ENCODE data around the gene UROS.
A peak's percentile ranks its signal among the peaks of the same experiment; 100 is the strongest.

UROS gene

DNA sequence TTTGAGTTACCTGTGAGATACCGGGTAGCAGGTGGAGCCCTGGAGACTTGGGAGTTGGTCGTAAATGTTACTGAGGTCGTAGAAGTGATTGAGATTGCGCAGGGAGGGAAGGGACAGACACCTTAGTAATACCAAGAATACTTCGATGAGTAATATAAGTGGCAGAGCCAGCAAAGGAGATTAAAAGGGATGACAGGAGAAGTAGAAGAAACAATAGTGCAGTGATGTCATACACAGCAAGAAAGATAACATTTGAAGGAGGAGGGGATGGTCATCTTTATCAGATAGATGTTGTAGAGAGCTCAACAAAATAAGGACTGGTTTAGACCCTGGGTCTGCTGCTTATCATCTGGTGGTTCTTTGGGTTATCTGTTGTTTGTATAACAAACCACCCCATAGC, 5.3 kb upstream of the UROS start:
- FAIRE-seq: no peak

GRCh38 chr10:125827133-125827532, 4.1 kb upstream of the UROS start:
- no peak for FAIRE-seq

DNA sequence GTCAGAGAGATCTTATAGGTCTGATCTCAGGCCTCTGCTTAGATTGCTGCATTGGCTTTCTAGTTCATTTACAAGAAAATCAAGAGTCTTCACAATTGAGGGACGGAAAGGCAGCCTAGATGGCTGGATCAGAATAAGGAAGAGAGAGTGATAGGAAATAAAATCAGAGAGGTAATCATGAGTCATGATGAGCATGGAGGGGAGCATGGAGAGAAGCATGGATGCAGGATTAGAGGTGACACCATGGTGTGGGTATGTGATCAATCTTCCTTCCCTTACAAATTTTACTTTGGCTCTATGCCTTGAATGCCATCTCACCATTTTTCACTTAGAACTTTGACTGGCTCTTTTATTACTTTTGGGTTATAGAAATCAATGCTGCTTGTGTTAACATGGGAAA, 1.7 kb upstream of the UROS start:
- no peak for FAIRE-seq

- FAIRE-seq: no peak
Measured at GRCh38 chr10:125823663-125824251, 699 bp upstream of the UROS start.

GRCh38 chr10:125820701-125821100, 2.4 kb downstream of the UROS start:
- no peak for FAIRE-seq

- no peak for FAIRE-seq
Measured at GRCh38 chr10:125817337-125817946, 5.6 kb downstream of the UROS start.

DNA sequence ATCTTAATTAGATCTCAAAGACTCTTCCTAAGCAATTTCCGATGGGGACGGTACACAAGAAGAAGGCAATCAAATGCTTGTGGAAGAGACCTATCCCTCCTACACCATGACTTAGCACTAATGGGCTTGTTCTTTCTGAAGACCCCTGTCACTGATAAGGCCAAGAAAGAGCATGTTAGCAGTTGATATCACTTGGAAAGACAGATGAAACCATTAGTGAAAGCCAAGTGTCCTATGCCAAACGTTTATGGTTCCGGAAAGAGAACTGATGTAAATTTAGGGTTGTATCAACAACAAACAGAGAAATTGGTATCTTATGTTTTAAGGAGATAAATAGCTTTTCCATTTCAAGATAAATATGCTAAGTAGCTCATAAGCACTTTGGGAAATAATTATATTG, 6.5 kb downstream of the UROS start:
- FAIRE-seq: no peak

DNA sequence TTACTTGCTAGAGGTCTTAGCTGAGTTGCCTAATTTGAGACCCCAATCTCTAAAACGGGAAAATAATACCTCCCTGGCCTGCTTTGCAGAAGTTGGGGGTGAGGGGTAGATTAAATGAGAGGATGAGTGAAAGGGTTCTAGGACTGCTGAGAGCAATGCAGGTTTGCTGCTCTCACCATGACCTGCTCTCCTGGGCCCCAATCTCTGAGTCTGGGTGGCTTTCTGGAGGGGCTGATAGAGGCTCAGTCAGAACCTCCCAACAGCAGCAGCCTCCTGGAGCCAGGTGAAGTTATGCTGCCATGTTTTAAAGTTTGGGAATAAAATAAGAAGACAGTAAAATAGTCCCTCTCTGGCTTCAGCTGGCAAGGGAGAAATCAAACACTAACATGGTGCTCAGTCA, 7.3 kb downstream of the UROS start:
- FAIRE-seq: no peak

- peak; percentile 79 for FAIRE-seq
Measured at GRCh38 chr10:125812128-125812750, 10.8 kb downstream of the UROS start.

GRCh38 chr10:125811251-125811650, 11.8 kb downstream of the UROS start:
- FAIRE-seq: no peak

DNA sequence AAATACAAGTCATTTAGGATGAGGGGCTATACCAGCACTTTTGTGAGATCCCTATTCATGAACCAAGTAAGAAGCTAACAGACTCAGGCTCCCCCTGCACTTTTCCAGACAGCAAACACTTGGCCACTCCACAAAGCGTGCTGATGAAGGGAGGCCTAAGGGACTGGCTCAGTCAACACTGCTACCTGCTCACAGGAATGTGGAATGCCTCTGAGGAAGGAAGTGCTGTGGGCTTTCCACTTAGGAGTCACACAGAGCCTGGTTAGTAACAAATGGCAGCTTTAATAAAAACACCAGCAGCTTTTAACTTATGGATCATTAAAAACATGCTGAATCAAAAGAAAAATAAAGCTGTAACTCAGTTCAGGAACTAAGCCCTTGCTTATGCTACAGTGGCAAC, 15.0 kb downstream of the UROS start:
- FAIRE-seq: no peak

DNA sequence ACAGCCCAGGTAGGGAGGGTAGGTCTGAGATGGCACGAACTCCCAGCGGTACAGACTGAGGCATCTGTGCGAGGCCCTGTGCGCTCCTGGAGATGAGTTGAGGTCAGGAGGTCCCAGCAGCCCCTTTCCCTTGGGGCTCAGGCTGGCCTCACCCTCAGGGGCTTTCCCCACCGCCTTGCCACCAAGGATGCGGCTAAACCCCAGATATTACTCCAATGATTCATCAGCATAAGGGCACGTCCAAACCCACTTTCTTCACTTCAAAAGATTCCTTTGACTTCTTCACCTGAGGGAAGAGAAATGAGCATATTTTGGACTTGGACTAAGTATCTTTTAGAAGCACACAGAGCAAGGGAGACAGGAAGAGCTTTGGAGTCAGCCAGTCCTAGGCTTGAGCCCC, 20.3 kb downstream of the UROS start:
- no peak for FAIRE-seq

GRCh38 chr10:125802131-125802530, 20.9 kb downstream of the UROS start:
- no peak for FAIRE-seq

GRCh38 chr10:125801574-125801973, 21.5 kb downstream of the UROS start:
- no peak for FAIRE-seq

- no peak for FAIRE-seq
Measured at GRCh38 chr10:125799451-125800182, 23.4 kb downstream of the UROS start.

DNA sequence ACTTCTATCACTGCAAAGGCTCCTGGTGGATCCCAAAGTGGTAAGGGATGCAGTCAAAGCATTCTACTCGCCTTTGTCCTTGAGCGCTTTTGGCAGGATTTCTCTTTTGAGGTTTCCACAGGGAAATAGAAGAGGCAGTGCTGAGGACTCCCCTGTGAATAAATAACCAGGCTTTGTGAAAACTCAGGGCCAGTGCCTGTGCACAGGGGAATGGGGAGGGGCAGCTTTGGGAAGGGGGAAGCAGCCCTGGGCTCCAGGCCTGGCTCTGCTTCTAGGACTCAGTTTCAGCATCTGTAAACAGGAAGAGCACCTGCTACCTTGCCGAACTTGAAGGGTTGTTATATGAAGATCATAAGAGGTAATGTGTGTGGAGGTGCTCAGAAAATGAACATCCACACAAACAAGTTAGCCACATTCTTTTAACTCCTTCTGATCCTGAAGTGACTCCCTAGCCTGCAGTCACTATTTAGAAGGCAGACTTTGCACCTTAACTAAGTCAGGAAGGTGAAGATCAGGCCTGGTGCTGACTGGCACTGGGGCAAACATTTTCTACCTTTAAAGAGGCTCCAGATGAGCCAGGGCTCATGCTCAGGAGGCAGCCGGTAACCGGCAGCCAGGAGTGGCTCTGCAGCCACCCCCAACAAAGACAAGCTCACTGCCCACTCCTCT, 24.9 kb downstream of the UROS start:
- no peak for FAIRE-seq

- FAIRE-seq: no peak
Measured at GRCh38 chr10:125797424-125797823, 25.6 kb downstream of the UROS start.

DNA sequence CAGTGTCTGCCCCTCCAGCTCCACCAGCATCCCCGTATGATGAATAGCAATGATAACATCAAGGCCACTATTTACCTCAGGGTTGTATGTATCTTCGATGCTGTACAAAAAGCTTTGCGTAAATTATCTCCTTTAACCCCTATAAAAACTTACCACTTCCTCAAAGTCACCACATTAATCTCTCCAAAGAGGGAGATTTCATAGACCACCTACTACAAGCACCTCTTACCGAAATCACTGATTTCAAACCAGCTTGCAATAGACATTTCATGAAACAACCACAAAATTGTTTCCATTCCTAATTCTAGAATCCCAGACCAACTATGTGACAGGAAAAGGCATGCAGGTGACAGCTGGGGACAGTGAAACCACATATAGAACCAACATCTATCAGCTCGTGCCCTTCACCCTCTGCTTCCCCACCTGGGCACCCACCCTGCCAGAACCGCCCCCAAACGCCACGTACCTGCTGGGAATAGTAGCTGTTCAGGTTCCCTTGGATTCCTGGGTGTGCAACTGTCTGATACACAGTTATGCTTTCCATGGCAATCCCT, 27.3 kb downstream of the UROS start:
- no peak for FAIRE-seq

DNA sequence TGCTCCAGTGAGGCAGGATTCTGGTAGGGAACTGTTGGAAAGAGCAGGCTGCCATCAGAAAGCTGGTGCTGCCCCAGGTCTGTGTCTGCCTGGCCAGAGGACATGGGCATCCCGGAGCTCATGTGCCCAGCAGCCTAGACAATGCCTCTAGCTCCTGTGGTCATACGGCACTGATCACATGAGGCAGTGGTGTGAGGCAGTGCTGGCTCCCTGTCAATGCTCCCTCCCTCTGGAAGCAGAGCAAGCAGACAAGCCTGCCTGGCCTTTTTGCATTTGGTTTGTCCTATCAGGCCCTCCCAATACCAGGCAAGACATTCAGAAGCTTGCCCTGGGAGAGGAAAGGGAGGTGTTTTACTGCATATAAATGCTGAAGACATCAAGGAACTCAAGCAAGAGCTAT, 27.9 kb downstream of the UROS start:
- FAIRE-seq: no peak

- FAIRE-seq: no peak
Measured at GRCh38 chr10:125792342-125793300, 30.4 kb downstream of the UROS start.

DNA sequence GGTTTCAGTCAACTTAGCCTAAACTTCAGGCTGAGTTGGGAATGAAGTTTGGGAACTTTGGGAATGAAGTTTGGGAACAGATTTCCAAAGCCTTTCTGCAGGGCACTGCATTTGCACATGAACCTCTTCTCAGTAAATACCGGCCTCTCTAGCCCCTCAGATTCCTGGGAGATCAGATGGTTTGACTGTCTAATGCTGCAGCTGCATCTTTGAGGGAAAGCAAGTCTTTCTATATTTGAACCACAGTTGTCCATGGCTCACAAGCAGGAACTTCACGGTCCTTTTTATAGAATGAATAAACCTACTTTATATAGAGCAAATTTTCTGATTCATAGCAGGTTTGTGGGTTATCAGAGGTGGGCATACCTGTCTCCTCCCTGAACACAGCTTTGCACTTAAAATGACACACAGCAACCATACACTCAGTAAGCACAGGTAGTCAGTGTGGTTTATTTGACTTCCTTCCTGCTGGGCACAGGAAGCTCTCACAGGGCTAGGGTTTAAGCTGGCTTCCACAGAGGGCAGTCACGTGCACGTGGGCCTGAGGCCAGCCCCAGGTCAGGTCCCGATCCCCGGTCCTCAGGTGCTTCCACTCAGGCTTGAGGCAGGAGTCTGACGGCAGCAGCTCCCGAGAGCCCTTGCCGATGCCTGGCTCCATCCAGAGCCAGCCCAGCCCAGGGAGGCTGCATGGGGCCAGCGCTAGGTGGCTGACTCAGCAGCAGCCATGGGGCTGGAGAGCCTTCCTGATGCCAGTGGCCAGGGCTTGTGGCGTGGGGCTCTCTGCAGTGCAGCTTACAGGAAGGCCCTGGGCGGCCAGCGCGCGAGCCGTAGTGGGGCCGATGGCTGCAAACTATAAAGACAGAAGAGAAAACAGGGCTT, 34.7 kb downstream of the UROS start:
- no peak for FAIRE-seq

All from G401.6 (cell line).